ENCODE results near the gene TTI1.
A peak's percentile ranks its signal among the peaks of the same experiment; 100 is the strongest.
"Not testable (repeated sequence)": the region's sequence is repeated elsewhere in the genome, so short reads cannot be mapped to it uniquely, and the experiment has no call there.

Gene TTI1

GRCh38 chr20:38052870-38053269 lies 19.6 kb upstream of the TTI1 start:
- no peak for DNase-seq

DNA sequence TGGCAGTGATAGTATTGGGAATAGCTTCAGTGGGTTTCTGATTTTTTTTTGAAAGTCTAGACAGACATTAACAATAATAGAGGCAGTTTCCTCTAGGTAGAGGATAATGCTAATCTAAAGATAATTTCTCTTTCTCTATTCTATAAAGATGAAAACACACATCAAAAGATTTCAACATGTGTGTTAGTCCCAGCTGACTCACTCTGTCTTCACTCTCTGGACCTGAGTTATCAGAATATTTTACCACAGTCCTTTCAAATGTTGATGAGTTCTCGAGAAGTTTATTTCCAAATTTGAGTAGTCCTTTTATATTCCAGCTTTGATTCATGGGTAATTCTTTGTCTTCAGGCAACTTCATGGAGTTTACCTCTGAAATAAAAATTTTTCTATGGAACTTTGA lies 17.4 kb upstream of the TTI1 start:
- DNase-seq: no peak

DNA sequence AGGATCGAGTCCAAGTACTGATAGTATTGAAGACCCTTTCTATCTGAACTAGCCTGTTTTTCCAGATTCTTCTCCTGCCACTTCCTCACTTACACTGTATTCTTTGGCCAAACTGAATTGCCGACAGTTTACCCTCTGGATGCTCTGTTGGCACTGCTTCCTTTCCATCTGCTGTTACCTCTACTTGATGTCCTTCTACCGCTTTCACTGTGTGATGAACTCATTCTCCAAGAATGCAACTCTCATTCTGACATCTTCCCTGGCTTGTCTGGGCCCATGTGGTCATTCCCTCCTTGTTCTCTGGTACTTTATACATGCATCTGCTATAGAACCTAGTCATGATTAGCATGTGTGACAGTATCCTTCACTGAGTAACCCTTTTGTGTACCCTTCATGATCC lies 16.5 kb upstream of the TTI1 start:
- no peak for DNase-seq

GRCh38 chr20:38046572-38046971 lies 13.3 kb upstream of the TTI1 start:
- no peak for DNase-seq

- no peak for DNase-seq
These were observed 11.4 kb upstream of the TTI1 start for GRCh38 chr20:38044685-38045084.

- no peak for DNase-seq
These were observed 10.4 kb upstream of the TTI1 start for GRCh38 chr20:38043512-38044300.

DNA sequence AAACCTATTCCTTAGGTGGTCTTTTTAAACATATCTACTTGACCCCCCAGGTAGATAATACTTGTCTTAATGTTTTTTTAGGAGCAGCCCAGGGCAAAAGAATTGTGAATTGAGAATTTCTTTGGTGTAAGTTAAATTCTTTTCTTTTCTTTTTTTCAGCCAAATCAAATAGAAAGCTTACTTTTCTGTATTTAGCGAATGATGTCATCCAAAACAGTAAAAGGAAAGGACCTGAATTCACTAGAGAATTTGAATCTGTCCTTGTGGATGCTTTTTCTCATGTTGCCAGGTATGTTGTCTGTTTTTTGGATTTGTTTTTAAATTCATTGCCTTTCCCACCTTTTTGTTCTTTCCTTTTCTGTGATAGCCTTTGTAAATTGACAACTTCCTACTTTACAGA lies 7.0 kb upstream of the TTI1 start:
- DNase-seq: no peak

GRCh38 chr20:38036366-38036765 lies 3.1 kb upstream of the TTI1 start:
- DNase-seq: no peak

DNA sequence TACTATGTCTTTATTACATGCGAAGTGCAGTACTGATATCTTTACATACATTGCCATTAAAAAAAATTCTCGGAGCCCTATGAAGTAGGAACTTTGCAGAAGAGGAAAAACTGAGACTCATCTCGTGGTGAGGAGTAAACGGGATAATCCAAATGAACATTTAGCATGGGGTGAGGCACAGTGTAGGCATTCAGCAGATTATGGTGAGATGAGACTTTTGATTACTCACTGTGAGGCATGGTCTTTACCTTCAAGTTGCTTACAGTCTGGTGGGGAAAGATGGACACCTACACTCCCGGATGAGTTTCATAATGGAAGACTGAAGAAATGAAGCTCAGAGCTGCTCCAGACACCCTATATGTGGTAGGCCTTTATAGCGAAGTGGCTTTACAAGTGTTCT lies 1.7 kb upstream of the TTI1 start:
- no peak for DNase-seq

GRCh38 chr20:38034108-38034649 lies 923 bp upstream of the TTI1 start:
- DNase-seq: no peak

- peak; percentile 72 for DNase-seq
These were observed 499 bp downstream of the TTI1 start for GRCh38 chr20:38032585-38033329.

DNA sequence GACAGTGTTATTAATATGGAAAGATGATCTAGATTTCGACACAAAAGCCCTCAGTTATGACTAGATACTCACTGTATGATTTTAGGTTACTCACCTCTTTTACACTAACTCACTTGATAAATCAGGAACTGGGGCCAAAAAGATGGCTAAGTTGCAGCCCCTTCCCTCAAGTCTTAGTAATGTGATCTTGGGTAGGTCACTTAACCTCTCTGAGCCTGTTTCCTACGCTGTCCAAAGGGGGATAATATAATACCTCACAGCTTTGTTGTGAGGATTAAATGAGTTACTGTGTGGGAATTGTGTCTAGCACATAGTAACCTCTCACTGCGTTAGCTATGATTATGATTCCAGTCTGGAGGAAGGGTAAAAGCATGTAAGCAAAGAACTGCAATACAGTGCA lies 1.3 kb downstream of the TTI1 start:
- no peak for DNase-seq

DNA sequence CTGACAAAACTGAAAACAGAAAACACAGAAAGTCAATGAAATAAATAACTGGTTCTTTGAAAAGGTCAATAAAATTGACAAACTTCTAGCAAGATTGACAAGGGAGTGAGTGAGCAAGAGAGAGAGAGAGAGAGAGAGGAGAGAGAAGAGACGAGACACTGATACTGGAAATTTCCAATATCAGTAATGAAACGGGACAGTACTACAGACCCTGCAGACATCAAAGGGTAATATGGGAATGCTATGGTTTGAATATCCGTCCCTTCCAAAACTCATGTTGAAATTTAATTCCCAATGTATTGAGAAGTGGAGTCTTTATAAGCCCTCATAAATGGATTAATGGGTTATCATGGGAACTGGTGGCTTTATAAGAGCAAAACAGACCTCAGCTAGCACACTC lies 3.8 kb downstream of the TTI1 start:
- DNase-seq: no peak

GRCh38 chr20:38024496-38024895 lies 8.8 kb downstream of the TTI1 start:
- DNase-seq: no peak

DNA sequence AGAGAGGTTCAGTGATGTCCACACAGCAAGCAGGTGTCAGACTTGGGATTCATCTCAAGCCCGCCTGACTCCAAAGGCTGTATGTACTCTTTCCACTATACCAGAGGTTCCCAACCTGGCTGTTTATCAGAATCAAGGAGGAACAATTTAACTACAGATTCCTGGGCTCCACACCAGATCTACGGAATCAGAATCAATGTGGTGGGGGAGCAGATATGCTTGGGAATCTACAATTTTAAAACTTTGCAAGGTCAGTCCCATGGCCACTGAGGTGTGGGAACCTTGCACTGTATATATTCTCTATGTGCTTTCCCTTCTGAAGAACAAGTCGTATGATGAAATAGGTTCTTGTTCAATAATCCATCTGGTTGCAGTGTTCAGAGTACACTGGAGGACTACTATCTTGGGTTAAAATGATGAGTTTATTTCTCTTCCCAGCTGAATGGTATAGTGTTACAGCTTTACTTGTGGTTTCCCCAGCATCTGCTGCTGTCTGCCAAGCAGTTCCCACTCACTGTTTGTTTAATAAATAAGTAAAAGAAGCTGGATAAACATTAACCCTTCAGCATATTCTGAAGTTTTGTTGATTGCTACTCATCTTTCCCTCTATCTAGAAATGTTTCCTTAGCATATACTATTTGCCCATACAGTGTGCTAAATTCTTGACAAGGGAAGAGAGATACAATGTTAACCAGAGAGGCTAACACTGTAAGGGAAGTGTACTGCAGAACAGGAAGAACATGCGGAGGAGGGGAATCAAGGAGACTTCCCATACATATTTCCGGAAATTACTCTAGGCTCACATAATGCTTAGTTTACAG lies 9.9 kb downstream of the TTI1 start:
- no peak for DNase-seq

DNA sequence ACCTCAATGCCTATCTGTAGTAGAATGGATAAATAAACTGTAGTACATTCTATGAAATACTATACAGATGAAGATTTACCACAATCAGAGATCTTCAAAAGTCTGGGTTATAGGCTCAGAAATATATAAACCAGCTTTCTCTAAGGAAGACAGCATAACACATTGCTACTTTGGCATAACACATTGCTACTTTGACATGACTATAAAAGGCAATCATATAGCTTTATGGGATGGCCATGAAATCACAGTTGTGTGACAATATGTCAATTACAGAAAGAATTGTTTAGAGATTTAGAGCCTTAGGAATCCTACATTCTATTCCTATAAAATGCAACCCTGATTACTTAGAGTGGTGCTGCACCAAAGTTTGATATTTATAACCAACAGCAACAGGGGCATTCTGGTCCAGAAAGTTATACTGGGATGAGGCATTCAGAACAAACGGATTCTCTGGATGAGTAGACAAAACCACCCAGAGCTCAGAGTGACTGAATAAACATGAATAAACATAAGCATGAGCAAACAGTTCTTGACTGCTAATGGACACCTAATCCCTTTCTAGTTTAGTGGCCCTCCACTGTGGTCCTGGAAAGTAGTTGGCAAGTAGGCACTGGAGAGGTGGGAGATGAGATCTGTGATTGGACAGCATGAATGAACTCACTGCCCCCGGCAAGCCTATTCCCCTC lies 12.0 kb downstream of the TTI1 start:
- no peak for DNase-seq

DNA sequence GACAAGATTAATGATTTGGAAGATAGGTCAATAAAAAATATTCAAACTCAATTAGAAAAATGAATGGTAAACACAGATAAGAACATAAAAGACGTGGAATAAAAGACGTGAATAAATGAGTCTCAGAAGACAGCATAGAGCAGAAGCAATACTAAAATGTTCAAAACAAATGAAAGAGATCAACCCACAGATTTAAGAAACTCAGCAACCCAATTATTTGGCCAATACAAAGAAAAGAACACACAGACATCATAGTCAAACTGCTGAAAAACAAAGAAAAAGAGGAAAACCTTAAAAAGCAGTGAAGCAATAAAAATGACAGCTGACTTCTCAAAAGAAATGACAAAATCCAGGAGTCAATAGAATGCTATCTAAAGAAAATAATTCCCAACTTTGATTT lies 14.9 kb downstream of the TTI1 start:
- no peak for DNase-seq

DNA sequence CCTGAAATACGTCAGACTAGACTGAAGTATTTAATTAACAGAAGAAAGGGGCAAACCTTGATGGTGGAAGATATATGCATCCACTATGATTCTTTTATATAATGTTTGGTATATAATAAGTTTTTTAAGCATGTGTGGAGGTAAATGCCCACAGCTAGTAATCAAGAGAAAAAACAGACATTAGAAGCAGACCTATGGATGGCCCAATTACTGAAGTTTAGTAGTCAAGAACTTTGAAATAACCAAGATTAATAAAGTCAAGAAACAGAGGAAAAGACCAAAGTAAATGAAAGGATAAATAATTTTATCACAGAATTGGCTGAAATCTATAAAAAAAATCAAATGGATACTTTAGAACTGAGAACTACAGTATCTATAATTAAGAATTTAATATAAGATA lies 15.3 kb downstream of the TTI1 start:
- DNase-seq: no peak

GRCh38 chr20:38013887-38014286 lies 19.4 kb downstream of the TTI1 start:
- no peak for DNase-seq

DNA sequence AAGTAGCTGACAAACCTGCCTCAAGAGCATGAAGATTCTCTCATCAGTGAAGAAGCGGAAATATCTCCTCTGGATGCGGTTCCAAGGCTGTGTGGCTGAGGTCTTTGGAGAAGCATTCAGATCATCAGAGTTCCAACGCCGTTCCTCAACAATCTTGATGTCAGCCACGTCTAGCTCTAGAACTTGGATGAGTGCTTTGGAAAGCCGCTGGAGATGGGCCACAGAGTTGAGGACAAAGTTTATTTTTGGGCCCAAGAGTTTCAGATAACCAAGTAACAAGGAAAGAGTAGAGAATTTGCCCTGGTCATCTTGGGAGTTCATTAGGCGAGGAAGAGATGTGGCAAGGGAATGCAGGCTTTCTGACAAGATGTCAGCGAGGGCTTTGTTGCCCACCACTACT lies 20.9 kb downstream of the TTI1 start:
- no peak for DNase-seq

DNA sequence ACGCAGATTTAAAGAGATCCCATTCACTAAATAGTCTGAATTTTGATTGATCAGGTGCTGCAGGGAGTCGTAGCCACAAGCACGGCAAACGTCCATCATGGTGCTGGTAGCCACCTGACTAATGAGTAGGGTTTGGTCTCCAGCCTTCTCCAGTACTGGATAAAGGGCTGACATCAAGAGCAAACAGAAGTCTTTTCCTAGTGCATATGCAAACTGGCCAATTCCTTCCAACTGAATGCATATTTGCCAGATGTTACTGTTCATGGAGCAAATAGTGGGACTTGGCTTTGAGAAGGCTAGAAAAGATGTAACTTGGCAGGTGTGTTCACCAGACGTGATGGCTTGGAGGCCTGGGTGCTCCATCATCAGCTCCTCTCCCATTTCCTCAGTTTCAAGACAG lies 21.6 kb downstream of the TTI1 start:
- no peak for DNase-seq

- DNase-seq: not testable (repeated sequence)
These were observed 23.8 kb downstream of the TTI1 start for GRCh38 chr20:38009416-38009815.

Data from stimulated activated naive CD4-positive, alpha-beta T cell treated with Interleukin-2 at 50 U/mL for 16 hours (primary cell).